Spleen (tissue), 11 donors: ENCODE data around the gene EPHA4. TPM values are rescaled to one million over a fixed set of nuclear protein-coding genes. Genes with fewer than 3 reads are reported as not detected.
A peak's percentile ranks its signal among the peaks of the same experiment; 100 is the strongest.
"Not testable (repeated sequence)": the region's sequence is repeated elsewhere in the genome, so short reads cannot be mapped to it uniquely, and the experiment has no call there.

Source experiments
- DNase-seq: peaks from one replicate; pipeline ENCODE4 v3.0.0-alpha.2; 2020
- H3K27ac ChIP-seq, 8 donors: fragments of 200-600 bp; sonication (generic) in 7 of 8; 1 replicate in 4 of 8; 2 replicates in 4 of 8; pipeline versions ENCODE4 v1.5.0 to v1.8.0; 2016 to 2021; ENCODE audit warnings: inconsistent platforms in 4 of 8, mild to moderate bottlenecking in 4 of 8, moderate library complexity in 1 of 8
- H3K27me3 ChIP-seq, 7 donors: fragments of 200-600 bp; sonication (generic) in 6 of 7; replicated peaks in 1 of 7; 1 replicate in 4 of 7; 2 replicates in 3 of 7; pipeline versions ENCODE4 v1.5.0 to v1.8.0; 2016 to 2021; ENCODE audit warnings: inconsistent platforms in 3 of 7, mild to moderate bottlenecking in 1 of 7
- H3K36me3 ChIP-seq, 6 donors: fragments of 200-600 bp; sonication (generic) in 5 of 6; 1 replicate in 4 of 6; 2 replicates in 2 of 6; pipeline versions ENCODE4 v1.5.0 to v1.8.0; 2016 to 2021; ENCODE audit warnings: inconsistent platforms in 2 of 6
- H3K4me1 ChIP-seq, 6 donors: fragments of 200-600 bp; sonication (generic) in 5 of 6; 1 replicate in 3 of 6; 2 replicates in 3 of 6; pipeline versions ENCODE4 v1.5.0 to v1.8.0; 2016 to 2021; ENCODE audit warnings: inconsistent platforms in 3 of 6
- H3K4me3 ChIP-seq, 8 donors: fragments of 200-600 bp; sonication (generic) in 7 of 8; 1 replicate in 4 of 8; 2 replicates in 4 of 8; pipeline versions ENCODE4 v1.5.0 to v1.8.0; 2016 to 2021; ENCODE audit warnings: inconsistent platforms in 4 of 8, mild to moderate bottlenecking in 4 of 8, moderate library complexity in 2 of 8
- H3K9me3 ChIP-seq, 8 donors: fragments of 200-600 bp; sonication (generic) in 7 of 8; 1 replicate in 4 of 8; 2 replicates in 4 of 8; pipeline versions ENCODE4 v1.5.0 to v1.8.0; 2016 to 2021; ENCODE audit warnings: inconsistent platforms in 4 of 8
- POLR2A ChIP-seq, 3 donors: fragments of 450-650 bp; IDR thresholded peaks; one replicate each; pipeline ENCODE4 v1.5.1; 2017; ENCODE audit warnings: antibody characterized with exemption in 3 of 3, mild to moderate bottlenecking in 1 of 3
- POLR2AphosphoS5 ChIP-seq, 3 donors: sonication (generic); formaldehyde crosslinking; IDR thresholded peaks; one replicate each; pipeline ENCODE4 v1.5.1; 2017; ENCODE audit warnings: antibody characterized with exemption in 3 of 3
- WGBS, 5 donors: extraction: QIAGEN DNeasy Blood & Tissue Kit in 3 of 5; methylation state at CpG; one replicate each; pipeline versions ENCODE4 v1.1.5 to v1.1.7; 2013 to 2018; 5-methylcytosine and 5-hydroxymethylcytosine counted together
- intact Hi-C: fragments of 100-400 bp; cut with DNase I; formaldehyde crosslinking; loops from one replicate; pipeline ENCODE4 v1.15.0; 2023; ENCODE audit warnings: low total_unique reads
- polyA plus RNA-seq, 3 donors: library from polyadenylated mRNA; stranded (reverse); fragments of 200-250 nt; gene quantifications; one replicate each; pipeline ENCODE4 v1.2.1, GENCODE V29; 2013
- total RNA-seq, 7 donors: library from RNA; depleted of rRNA in 3 of 7; stranded (reverse); fragments of >200 nt in 3 of 7; fragmentation: NEBNext Ultra II Directional in 4 of 7; extraction: Animal tissue kit (Norgen Biotek cat#: 25700) in 4 of 7; gene quantifications; one replicate each; pipeline versions ENCODE4 v1.1.0 to v1.2.1, GENCODE V29; 2016 to 2021
- TF ChIP-seq, protein P1 (sequence below), 11 experiments: fragments of 200-600 bp in 7 of 11; fragments of 450-650 bp in 4 of 11; sonication (generic) in 4 of 11; IDR thresholded peaks in 8 of 11; conservative IDR thresholded peaks in 3 of 11; 1 replicate in 7 of 11; 2 replicates in 4 of 11; pipeline versions ENCODE4 v1.4.0 to v1.8.0; 2016 to 2021; ENCODE audit warnings: antibody characterized with exemption in 11 of 11, inconsistent platforms in 4 of 11, mild to moderate bottlenecking in 1 of 11
- donor health status: healthy with polysubstance abuse.
- donor health status: DM: no; HTN: no; CAD: no; lungs with moderate emphysema.
- donor health status: DM: no; HTN: no; CAD: no.
- donor health status: Bipolar disorder and iron deficiency.
- donor health status: healthy.
- donor health status: DM: no; HTN: no; CAD: no.
- donor health status: DM: yes; HTN: yes; CAD: no.

Gene EPHA4
- total and polyA plus RNA-seq, 10 donors: 0.80 to 21.0 (median 14.0) TPM

DNA sequence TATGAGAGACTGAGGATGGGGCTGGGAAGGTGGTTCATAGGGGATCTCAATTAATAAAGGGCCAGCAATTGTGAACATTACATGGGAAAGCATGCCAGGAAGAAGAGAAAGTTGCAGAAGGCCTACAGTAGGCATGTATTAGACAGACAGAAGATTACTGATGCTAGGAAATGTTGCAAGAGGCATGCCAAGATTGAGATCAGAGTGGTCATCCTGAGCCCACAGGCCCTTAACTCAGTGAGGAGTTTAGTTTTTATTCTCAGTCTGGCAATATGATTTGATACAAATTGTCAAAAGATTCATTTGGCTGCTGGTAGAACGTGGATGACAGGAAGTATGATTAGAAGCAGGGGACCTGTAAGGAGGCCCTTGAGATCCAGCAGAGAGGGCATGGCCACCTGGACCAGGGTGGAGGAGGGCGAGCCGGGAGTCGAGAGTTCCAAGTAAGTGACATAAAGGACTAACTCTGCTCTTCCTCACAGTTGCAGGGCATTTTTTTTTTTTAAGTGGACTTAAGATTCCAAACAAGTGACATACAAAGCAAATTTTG is 54.9 kb downstream of the EPHA4 start:
- H3K36me3 ChIP-seq: no peaks in the 10 kb centered on the region
- H3K27ac ChIP-seq: peak overlapping the region; percentile 44 to 83 (median 64)
- intact Hi-C loops: no loop called here
- H3K4me3 ChIP-seq: peak overlapping the region in 1 of 8 donors; percentile 50
- H3K4me1 ChIP-seq: peaks cover 37 to 54% (median 44%) of the 10 kb centered on the region in 6 donors
- 59 to 72% (median 62%) methylated on average over 4 of the region's 4 CpGs for WGBS, 5 donors
- no peaks in the 10 kb centered on the region for H3K27me3 ChIP-seq
- no peak for DNase-seq
- no peaks in the 10 kb centered on the region for H3K9me3 ChIP-seq
- TF ChIP-seq POLR2AphosphoS5 (IDR thresholded peaks at IDR 0.05) (no peak), POLR2A (IDR thresholded peaks at IDR 0.05) (no peak)
- TF ChIP-seq, protein P1, sequence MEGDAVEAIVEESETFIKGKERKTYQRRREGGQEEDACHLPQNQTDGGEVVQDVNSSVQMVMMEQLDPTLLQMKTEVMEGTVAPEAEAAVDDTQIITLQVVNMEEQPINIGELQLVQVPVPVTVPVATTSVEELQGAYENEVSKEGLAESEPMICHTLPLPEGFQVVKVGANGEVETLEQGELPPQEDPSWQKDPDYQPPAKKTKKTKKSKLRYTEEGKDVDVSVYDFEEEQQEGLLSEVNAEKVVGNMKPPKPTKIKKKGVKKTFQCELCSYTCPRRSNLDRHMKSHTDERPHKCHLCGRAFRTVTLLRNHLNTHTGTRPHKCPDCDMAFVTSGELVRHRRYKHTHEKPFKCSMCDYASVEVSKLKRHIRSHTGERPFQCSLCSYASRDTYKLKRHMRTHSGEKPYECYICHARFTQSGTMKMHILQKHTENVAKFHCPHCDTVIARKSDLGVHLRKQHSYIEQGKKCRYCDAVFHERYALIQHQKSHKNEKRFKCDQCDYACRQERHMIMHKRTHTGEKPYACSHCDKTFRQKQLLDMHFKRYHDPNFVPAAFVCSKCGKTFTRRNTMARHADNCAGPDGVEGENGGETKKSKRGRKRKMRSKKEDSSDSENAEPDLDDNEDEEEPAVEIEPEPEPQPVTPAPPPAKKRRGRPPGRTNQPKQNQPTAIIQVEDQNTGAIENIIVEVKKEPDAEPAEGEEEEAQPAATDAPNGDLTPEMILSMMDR (IDR thresholded peaks at IDR 0.05 in 8 of 11, conservative IDR thresholded peaks at IDR 0.05 in 3 of 11): no peak

DNA sequence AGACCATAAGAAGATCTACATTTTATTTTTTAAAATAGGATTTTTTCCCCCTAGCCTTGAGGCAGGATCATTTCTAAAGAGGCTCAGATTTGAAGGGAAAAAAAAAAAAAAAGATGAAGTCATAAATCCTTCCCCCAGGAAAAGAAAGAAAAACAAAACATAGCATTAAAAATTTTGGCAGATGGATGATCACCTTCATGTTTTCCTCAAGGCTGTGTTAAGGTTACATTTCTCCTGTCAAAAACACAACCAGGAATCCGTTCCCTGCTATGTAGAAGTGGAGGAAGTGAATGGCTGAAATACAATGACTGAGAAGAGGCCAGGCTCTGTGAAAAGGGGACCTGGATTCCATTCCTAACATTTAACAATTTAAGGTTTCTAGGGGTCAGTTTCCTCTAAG is 56.2 kb downstream of the EPHA4 start:
- H3K27ac ChIP-seq: no peak overlapping the region
- DNase-seq: no peak
- intact Hi-C loops: no loop called here
- H3K4me1 ChIP-seq: peaks cover 31 to 44% (median 38%) of the 10 kb centered on the region in 6 donors
- H3K27me3 ChIP-seq: no peaks in the 10 kb centered on the region
- H3K36me3 ChIP-seq: no peaks in the 10 kb centered on the region
- H3K4me3 ChIP-seq: no peak overlapping the region
- TF ChIP-seq POLR2AphosphoS5 (IDR thresholded peaks at IDR 0.05) (no peak), POLR2A (IDR thresholded peaks at IDR 0.05) (no peak)
- TF ChIP-seq, protein P1 (IDR thresholded peaks at IDR 0.05 in 8 of 11, conservative IDR thresholded peaks at IDR 0.05 in 3 of 11): no peak
- 71 to 97% (median 88%) methylated on average over 1 of the region's 1 CpG for WGBS, 5 donors
- peaks cover 0 to 4% (median 0%) of the 10 kb centered on the region in 8 donors for H3K9me3 ChIP-seq

DNA sequence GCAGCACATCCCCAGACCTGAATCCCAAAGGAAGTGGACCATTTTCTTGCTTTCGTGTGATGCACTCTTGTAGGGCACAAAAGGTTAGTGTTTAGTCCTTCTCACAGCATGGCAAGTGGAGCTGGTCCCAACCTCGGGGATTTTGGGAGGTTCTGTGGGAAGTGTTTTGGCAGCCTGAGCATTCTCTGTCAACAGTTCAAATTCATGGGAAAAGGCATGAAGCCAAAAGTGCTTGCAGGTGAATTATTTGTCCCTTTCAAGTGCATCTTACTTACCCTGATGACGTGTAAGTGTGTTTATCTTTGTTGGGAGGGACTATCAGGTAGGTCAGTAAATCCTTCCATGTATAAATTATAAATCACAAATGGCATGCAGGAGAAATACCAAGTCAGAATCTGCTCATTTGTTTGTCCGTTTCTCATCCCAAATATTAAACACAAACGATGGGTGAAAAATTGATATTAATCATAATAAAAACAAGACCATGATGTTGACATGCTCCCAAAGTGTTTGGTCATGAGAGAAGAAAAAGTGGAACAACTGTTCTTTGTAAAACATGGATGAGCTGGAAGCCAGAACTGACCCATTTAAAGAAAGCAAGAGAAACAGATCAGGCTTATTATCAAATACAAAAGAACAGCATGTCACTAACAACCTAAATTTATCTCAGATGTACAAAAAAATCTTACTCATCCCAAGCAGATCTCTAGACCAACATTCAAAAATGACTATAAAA is 57.6 kb downstream of the EPHA4 start:
- Histone ChIP-seq H3K4me3 (no peak overlapping the region), H3K36me3 (no peaks in the 10 kb centered on the region), H3K4me1 (peaks cover 21 to 30% (median 27%) of the 10 kb centered on the region in 6 donors), H3K27me3 (no peaks in the 10 kb centered on the region), H3K27ac (no peak overlapping the region), H3K9me3 (peaks cover 0 to 6% (median 0%) of the 10 kb centered on the region in 8 donors)
- no peak for TF ChIP-seq POLR2A (IDR thresholded peaks at IDR 0.05)
- TF ChIP-seq, protein P1 (IDR thresholded peaks at IDR 0.05 in 8 of 11, conservative IDR thresholded peaks at IDR 0.05 in 3 of 11): no peak
- no peak for TF ChIP-seq POLR2AphosphoS5 (IDR thresholded peaks at IDR 0.05)
- no peak for DNase-seq
- intact Hi-C loops: no loop called here
- WGBS, 5 donors: 83 to 88% (median 85%) methylated on average over 5 of the region's 5 CpGs

GRCh38 chr2:221513232-221513631 is 58.9 kb downstream of the EPHA4 start:
- Histone ChIP-seq H3K4me1 (peaks cover 8 to 17% (median 14%) of the 10 kb centered on the region in 6 donors), H3K27me3 (no peaks in the 10 kb centered on the region), H3K27ac (no peak overlapping the region), H3K9me3 (peaks cover 0 to 6% (median 0%) of the 10 kb centered on the region in 8 donors), H3K4me3 (no peak overlapping the region), H3K36me3 (no peaks in the 10 kb centered on the region)
- no peak for DNase-seq
- TF ChIP-seq, protein P1 (IDR thresholded peaks at IDR 0.05 in 8 of 11, conservative IDR thresholded peaks at IDR 0.05 in 3 of 11): no peak
- TF ChIP-seq POLR2AphosphoS5 (IDR thresholded peaks at IDR 0.05) (no peak), POLR2A (IDR thresholded peaks at IDR 0.05) (no peak)
- 76 to 86% (median 78%) methylated on average over 5 of the region's 5 CpGs for WGBS, 5 donors
- intact Hi-C loops: no loop called here

DNA sequence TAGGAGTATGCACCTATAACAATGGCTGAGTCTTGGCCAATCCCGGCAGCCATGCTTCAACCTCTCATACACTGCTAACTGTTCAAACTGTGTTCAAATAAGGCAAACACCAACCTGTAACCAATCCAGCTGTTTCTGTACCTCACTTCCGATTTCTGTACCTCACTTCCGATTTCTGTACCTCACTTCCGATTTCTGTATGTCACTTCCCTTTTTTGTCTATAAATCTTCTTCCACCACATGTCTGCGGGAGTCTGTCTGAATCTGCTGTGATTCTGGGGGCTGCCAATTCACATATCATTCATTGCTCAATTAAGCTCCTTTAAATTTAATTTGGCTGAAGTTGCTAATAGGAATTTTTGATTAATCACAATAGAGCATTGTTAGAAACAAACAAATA is 60.8 kb downstream of the EPHA4 start:
- H3K27ac ChIP-seq, DNase-seq, intact Hi-C loops, H3K36me3 ChIP-seq, H3K4me1 ChIP-seq, H3K27me3 ChIP-seq, H3K4me3 ChIP-seq, H3K9me3 ChIP-seq: not testable (repeated sequence)
- 56 to 74% (median 64%) methylated on average over 5 of the region's 5 CpGs for WGBS, 5 donors
